Measurements from ENCODE around the gene PROP1.

DNA sequence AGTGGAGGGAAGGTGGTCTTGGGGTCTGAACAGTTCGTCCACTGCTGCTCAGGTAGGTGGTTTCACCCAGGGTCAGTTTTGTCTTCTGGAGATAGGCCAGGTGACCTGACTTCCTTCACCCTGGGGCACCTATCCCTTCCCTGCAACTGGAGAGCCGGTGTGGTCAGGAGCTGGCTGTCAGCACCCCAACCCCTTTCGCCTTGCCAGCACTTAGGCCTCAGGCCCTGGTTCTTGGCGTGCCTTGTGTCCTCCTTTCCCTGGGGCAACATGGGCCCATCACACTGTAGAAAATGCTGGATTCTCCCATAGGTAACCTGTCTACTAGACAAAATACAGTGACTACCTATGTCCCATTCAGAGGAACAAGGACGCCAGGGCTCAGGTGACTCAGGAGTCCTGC lies 13.1 kb downstream of the PROP1 start:
- no peak for TF ChIP-seq CTCF (optimal IDR thresholded peaks at IDR 0.05 in 1 of 3, IDR thresholded peaks at IDR 0.05 in 1 of 3, conservative IDR thresholded peaks at IDR 0.05 in 1 of 3; ENCODE audit: extremely low read depth in 1 of 3, insufficient read depth in 2 of 3, low read length in 3 of 3)
- TF ChIP-seq EZH2 (IDR thresholded peaks at IDR 0.05; ENCODE audit: low read length), result no peak
